Measurements from ENCODE around the gene PDE4D. TPM values are rescaled to one million over a fixed set of nuclear protein-coding genes. Genes with fewer than 3 reads are reported as not detected.

Gene PDE4D
- total RNA-seq, 1 experiment from 2014 or later = 2.4 TPM

DNA sequence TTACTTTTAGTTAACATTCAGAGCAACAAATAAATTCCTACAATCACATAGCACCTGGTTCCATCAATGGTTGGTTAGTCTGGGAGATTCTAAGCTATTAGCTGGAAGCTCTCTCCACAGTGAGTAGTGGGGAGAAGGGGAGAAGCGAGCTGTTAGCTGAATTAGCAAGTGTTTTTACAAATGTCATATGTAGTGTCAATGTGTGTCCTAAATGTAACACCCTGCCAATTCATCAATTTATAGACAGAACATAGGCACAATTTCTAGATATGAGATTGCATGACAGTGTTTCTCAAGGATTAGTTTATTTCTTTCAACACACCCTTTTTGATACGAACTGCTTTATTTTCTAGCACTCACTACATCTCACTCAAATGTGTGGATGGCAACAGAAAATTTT, 349.0 kb downstream of the PDE4D start:
- Histone ChIP-seq H3K27me3 (ENCODE audit: control insufficient read depth, insufficient read depth, low read length) (no peaks in the 10 kb centered on the region), H3K4me3 (ENCODE audit: low read depth in 2 of 2, low read length in 2 of 2) (no peak overlapping the region), H3K27ac (ENCODE audit: low read length) (no peak overlapping the region), H3K4me1 (ENCODE audit: control insufficient read depth, insufficient read depth, low read length) (no peaks in the 10 kb centered on the region), H3K9me3 (ENCODE audit: control insufficient read depth, insufficient read depth, low read depth, low read length) (no peaks in the 10 kb centered on the region), H3K36me3 (ENCODE audit: control insufficient read depth, insufficient read depth, low read length) (no peaks in the 10 kb centered on the region)
- ATAC-seq (no peak), DNase-seq (ENCODE audit: low read depth, low spot score) (no peak)
- intact Hi-C loops (cut with micrococcal nuclease; ENCODE audit: unreplicated experiment) (no loop called here), in situ Hi-C loops (cut with HindIII; ENCODE audit: low pct_unique_long_range_greater_than_20kb, low sequenced_read_pairs) (no loop called here)
- CTCF ChIA-PET = no interaction called here
- BruUV-seq (replicated peaks) = no TSS peak
- POLR2A ChIA-PET = no interaction called here
- no peak for TF ChIP-seq SIN3A (IDR thresholded peaks at IDR 0.05; ENCODE audit: borderline replicate concordance, insufficient read depth, low read depth, low read length)
- TF ChIP-seq, protein P1, sequence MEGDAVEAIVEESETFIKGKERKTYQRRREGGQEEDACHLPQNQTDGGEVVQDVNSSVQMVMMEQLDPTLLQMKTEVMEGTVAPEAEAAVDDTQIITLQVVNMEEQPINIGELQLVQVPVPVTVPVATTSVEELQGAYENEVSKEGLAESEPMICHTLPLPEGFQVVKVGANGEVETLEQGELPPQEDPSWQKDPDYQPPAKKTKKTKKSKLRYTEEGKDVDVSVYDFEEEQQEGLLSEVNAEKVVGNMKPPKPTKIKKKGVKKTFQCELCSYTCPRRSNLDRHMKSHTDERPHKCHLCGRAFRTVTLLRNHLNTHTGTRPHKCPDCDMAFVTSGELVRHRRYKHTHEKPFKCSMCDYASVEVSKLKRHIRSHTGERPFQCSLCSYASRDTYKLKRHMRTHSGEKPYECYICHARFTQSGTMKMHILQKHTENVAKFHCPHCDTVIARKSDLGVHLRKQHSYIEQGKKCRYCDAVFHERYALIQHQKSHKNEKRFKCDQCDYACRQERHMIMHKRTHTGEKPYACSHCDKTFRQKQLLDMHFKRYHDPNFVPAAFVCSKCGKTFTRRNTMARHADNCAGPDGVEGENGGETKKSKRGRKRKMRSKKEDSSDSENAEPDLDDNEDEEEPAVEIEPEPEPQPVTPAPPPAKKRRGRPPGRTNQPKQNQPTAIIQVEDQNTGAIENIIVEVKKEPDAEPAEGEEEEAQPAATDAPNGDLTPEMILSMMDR (IDR thresholded peaks at IDR 0.05) = no peak
- TF ChIP-seq, protein P2, sequence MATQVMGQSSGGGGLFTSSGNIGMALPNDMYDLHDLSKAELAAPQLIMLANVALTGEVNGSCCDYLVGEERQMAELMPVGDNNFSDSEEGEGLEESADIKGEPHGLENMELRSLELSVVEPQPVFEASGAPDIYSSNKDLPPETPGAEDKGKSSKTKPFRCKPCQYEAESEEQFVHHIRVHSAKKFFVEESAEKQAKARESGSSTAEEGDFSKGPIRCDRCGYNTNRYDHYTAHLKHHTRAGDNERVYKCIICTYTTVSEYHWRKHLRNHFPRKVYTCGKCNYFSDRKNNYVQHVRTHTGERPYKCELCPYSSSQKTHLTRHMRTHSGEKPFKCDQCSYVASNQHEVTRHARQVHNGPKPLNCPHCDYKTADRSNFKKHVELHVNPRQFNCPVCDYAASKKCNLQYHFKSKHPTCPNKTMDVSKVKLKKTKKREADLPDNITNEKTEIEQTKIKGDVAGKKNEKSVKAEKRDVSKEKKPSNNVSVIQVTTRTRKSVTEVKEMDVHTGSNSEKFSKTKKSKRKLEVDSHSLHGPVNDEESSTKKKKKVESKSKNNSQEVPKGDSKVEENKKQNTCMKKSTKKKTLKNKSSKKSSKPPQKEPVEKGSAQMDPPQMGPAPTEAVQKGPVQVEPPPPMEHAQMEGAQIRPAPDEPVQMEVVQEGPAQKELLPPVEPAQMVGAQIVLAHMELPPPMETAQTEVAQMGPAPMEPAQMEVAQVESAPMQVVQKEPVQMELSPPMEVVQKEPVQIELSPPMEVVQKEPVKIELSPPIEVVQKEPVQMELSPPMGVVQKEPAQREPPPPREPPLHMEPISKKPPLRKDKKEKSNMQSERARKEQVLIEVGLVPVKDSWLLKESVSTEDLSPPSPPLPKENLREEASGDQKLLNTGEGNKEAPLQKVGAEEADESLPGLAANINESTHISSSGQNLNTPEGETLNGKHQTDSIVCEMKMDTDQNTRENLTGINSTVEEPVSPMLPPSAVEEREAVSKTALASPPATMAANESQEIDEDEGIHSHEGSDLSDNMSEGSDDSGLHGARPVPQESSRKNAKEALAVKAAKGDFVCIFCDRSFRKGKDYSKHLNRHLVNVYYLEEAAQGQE (IDR thresholded peaks at IDR 0.05; ENCODE audit: insufficient read depth in 1 of 2, low read depth in 2 of 2, low read length in 1 of 2) = no peak
- no peak for TF ChIP-seq POLR2AphosphoS5 (IDR thresholded peaks at IDR 0.05; ENCODE audit: low read depth, low read length)
- no peak for TF ChIP-seq TCF7L2 (IDR thresholded peaks at IDR 0.05; ENCODE audit: low read depth, low read length)

GRCh38 chr5:59543821-59544442, 349.6 kb downstream of the PDE4D start:
- ChIA-PET CTCF (no interaction called here), POLR2A (no interaction called here)
- BruUV-seq (replicated peaks) = no TSS peak
- intact Hi-C loops (cut with micrococcal nuclease; ENCODE audit: unreplicated experiment) (no loop called here), in situ Hi-C loops (cut with HindIII; ENCODE audit: low pct_unique_long_range_greater_than_20kb, low sequenced_read_pairs) (no loop called here)
- Histone ChIP-seq H3K27me3 (ENCODE audit: control insufficient read depth, insufficient read depth, low read length) (no peaks in the 10 kb centered on the region), H3K36me3 (ENCODE audit: control insufficient read depth, insufficient read depth, low read length) (no peaks in the 10 kb centered on the region), H3K9me3 (ENCODE audit: control insufficient read depth, insufficient read depth, low read depth, low read length) (no peaks in the 10 kb centered on the region), H3K27ac (ENCODE audit: low read length) (no peak overlapping the region), H3K4me1 (ENCODE audit: control insufficient read depth, insufficient read depth, low read length) (no peaks in the 10 kb centered on the region), H3K4me3 (ENCODE audit: low read depth in 2 of 2, low read length in 2 of 2) (no peak overlapping the region)
- DNase-seq (ENCODE audit: low read depth, low spot score) (no peak), ATAC-seq (no peak; the same call in 1 of the 2 replicates)
- TF ChIP-seq SIN3A (IDR thresholded peaks at IDR 0.05; ENCODE audit: borderline replicate concordance, insufficient read depth, low read depth, low read length) = no peak
- no peak for TF ChIP-seq TCF7L2 (IDR thresholded peaks at IDR 0.05; ENCODE audit: low read depth, low read length)
- TF ChIP-seq POLR2AphosphoS5 (IDR thresholded peaks at IDR 0.05; ENCODE audit: low read depth, low read length) = no peak
- TF ChIP-seq, protein P2 (IDR thresholded peaks at IDR 0.05; ENCODE audit: insufficient read depth in 1 of 2, low read depth in 2 of 2, low read length in 1 of 2) = no peak
- TF ChIP-seq, protein P1 (IDR thresholded peaks at IDR 0.05) = no peak
